HG03457 (cell line): ENCODE measurements around the gene TRIB2.

ENCODE experiments used
- ATAC-seq: cut with Tn5 transposase; IDR thresholded peaks from one replicate; pipeline ENCODE4 v1.9.1; 2021; ENCODE audit warnings: moderate number of reproducible peaks; ENCODE audit not compliant: unreplicated experiment

TRIB2 gene

GRCh38 chr2:12773586-12774394 lies 57.1 kb downstream of the TRIB2 start:
- no peak for ATAC-seq

DNA sequence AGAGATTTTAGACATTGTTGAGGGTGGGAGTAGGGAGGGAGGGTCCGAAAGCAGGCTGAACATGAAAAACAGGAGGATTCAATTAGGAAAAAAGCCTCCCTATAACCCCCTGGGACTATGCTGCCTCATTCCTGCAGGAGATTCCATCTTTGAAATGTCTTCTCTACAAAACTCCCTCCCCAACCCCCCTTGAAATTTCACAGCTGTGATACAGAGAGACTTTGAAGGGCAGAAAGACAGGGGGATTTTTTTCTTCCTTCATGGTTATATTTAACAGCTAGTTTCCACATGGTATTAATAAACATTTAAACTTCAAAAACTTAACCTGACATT lies 57.6 kb downstream of the TRIB2 start:
- no peak for ATAC-seq

DNA sequence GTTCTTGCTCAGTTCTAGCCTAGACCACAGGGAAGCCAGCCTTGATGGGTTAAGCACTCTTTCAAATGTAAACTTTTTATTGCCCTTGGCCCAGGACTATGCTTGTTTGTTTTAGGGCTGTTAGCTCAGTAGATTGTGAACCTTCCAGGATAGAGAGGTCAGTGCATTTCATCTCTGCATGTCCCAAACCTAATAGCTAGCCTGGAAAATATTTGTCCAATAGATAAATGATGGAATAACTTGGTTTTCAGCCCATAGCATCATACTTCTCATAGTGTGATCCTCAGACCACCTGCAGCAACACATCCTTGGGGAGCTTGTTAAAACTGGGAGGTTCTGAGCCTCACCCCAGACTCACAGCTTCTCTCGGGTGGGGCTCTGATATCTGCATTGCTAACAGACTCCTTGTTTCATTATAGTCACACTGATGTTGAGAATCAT lies 59.8 kb downstream of the TRIB2 start:
- ATAC-seq, result no peak

- no peak for ATAC-seq
These were observed 61.6 kb downstream of the TRIB2 start for GRCh38 chr2:12778369-12778768.

DNA sequence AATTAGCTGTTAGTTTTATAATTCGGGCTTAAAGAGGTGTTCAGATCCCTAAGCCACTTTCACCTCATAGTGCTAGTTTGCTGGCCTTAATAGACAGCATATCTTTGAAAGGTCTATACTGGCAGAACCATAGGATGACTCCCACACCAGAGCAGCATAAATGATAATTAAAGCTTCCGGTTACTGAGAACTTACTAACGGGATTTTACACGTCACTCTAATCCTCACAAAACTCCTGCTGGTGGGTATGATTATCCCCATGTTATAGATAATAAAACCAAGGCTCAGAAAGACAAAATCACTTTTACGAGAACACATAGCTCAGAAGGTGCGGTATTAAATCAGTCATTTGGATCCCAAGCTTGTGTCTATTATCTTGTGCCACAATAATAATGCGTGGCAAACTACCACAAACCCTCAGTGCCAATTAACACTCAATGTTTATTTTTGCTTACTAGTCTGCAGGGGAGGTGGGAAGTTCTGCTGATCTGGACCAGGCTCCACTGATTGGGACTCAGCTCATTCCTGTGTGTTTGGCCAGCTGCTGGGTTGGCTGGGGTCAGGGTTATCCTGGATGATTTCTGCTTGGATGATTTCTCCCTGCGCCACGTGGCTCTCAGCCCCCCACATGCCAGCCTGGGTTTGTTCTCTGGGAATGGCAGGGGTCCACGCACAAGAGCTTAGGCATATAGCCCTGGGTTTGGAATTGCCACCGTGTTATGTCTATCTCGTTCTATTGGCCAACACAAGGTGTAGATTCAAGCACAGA lies 62.3 kb downstream of the TRIB2 start:
- ATAC-seq, result no peak

DNA sequence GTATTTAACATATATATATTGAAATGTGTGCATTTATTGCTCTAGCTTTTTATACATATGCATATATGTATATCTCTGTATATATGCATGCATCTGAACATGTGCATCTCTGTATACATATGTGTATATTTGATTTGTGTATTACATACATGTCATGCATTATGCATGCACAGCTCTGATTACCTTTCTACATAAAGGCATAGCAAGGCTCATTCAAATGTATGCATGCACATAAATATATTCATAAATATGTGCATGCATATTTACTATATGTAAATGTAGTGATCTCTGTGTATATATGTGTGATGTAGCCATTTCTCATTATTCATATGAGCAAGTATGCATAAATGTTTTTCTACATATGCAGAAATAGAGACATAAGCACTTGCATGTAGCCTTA lies 64.6 kb downstream of the TRIB2 start:
- ATAC-seq, result no peak

DNA sequence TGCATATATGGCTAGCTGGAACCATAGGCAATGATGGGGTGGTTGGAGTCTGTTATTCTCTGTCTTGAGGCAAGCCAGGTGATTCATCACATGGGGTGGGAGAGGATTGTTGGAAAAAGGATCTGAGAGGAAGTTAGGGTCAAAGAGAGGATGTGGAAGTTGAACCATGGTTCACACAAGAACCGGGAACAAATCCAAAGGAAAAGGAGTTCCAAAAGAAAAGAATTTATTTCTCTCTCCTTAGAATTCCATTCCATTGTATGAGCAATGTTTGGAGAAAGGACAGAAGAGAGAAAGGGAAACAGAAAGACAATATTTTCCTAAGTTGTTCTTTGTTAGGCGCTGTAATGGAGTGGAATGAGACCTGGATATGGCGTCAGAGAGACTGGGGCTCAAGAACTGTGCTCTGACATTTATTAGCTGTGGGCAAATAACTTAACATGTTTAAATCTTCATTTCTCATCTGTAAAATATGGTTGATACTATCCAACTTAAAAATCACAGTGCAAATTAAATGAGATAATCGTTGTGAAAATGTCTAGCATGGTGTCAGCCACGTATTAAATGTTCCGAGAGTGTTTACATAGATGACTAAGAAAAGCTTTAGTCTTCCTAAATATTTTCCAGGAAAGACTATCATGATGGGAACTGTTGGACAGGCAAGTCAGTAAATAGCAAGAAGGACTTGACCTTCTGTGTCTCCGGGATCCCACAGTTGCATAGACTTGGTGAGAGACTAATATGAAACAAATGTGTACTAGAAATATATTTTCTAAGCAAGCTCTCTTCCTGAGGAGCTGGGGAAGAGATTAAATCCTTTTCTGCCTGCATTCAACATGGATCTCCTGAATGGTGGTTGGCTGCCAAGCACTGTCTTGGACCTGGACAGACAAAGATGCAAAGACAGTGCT lies 71.4 kb downstream of the TRIB2 start:
- ATAC-seq, result no peak

DNA sequence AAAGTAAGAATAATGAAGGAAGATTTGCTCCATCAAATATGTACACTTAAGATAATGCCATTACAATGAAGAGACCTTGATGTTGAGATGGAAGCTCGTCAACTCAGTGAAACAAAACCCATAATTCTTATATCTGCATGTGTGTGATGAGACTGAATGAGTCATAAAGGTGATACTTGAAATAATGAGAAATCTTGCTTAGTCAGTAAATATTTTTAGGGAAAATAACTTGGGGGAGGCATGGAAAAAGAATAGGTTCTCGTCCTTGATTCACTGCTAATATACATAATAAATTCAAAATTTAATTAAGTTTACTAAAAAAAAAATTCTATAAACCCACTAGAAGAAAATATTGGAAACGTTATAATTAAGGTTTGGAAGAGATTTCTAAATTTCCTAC lies 75.2 kb downstream of the TRIB2 start:
- no peak for ATAC-seq
